GM12872 (cell line): ENCODE measurements around the gene RPP14.

Experiments
- TF ChIP-seq, protein P1 (sequence below): IDR thresholded peaks from 3 replicates; pipeline ENCODE4 v1.5.1; 2011; ENCODE audit warnings: low read depth, mild to moderate bottlenecking, low read length, moderate library complexity; ENCODE audit not compliant: insufficient read depth

Gene RPP14

DNA sequence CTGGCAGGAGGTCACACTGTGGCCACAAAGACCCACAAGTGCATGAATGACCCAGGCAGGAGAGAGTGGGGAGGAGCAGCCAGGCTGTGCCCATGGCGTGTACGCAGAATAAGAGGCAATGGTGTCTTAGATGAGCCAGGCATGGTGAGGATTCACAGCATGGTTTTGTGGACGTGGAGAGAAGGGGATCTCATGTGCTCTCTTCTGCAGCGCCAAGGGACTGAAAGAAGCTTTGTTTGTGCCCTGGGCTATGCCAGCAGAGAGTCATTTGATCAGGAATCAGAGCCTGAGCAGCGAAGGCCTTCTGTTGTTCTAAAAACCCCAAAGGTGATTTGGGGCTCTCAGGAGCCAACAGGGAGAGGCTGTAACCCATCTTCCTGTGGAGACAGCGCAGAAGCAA is 18.7 kb upstream of the RPP14 start:
- TF ChIP-seq, protein P1, sequence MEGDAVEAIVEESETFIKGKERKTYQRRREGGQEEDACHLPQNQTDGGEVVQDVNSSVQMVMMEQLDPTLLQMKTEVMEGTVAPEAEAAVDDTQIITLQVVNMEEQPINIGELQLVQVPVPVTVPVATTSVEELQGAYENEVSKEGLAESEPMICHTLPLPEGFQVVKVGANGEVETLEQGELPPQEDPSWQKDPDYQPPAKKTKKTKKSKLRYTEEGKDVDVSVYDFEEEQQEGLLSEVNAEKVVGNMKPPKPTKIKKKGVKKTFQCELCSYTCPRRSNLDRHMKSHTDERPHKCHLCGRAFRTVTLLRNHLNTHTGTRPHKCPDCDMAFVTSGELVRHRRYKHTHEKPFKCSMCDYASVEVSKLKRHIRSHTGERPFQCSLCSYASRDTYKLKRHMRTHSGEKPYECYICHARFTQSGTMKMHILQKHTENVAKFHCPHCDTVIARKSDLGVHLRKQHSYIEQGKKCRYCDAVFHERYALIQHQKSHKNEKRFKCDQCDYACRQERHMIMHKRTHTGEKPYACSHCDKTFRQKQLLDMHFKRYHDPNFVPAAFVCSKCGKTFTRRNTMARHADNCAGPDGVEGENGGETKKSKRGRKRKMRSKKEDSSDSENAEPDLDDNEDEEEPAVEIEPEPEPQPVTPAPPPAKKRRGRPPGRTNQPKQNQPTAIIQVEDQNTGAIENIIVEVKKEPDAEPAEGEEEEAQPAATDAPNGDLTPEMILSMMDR, result no peak

DNA sequence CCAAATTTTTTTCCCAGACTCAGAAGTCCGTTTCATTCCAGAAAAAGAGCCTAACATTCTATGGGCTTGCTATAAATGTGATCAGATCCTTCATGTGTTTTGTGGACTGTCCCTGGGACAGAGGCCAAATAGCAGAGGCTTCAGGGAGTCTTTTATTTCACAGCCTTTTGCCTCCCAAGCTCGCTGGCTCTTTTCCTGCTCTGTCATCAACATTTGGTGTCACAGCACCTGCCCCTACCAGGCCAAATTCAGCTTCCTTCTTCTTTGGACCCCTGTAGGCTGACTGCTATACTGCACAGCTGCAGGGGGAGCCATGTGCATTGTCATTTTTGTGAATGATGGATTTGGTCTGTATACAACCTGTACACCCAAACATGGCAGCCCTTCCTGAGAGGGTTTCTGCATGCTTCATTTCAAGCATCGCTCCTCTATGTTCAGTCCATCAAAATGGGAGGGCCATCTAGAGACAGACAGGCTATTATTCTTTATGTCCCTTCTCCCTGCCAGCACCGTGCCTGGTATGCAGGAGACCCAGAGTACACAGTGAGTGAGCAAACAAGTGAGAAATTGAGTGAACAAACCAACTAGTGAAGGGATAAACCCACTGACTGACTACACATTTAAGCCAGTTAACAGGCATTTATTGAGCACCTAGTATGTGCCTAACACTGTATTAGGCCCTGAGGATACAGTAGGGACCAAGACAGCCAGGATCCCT is 17.9 kb upstream of the RPP14 start:
- TF ChIP-seq, protein P1, result peak; percentile 44; the same call in 2 of the 3 replicates

DNA sequence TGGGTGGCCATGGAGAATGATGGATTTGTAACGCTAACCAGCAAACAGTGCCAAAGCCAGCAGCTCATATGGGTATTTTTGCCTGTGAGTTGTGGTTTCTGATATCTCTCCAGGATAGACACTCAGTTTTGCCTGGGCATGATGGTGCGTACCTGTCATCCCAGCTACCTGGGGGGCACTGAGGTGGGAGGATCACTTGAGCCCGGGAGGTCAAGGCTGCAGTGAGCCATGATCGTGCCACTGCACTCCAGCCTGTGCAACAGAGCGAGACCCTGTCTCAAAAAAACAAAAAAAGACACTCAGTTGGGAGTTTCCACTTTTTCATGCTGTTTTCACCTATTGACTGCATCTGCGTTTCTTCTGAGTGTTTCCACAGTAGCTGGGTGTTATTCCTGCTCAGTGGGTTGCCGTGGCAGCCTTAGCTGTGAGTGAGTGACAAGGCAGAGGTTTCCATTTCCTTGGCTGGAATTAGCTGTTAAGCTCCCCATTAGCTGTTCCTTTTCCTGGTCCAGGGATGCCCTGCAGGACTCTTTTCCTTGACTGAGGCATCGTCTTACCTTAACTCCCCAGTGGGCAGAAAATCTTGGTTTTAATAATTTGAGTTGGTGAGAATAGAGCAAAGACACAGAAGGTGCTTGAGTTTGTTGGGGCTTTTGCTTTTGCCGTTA is 14.2 kb upstream of the RPP14 start:
- TF ChIP-seq, protein P1, result no peak

DNA sequence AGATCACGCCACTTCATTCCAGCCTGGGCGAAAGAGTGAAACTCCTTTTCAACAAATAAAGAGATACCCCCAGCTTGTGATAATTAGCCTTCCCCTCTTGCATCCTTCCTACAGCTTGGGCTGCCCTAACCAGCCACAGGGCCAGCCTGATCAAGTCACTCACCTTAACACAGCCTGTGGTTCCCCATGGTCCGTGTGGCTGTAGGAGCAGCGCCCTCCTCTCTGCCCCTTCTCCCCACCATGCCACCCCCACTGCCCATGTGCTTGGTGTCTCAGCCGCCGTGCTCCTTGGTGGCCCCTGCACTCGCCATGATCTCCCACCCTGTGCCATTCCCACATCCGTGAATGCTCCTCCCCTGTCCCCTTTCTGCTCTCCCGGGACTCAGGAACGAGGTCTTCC is 13.2 kb upstream of the RPP14 start:
- TF ChIP-seq, protein P1, result no peak

DNA sequence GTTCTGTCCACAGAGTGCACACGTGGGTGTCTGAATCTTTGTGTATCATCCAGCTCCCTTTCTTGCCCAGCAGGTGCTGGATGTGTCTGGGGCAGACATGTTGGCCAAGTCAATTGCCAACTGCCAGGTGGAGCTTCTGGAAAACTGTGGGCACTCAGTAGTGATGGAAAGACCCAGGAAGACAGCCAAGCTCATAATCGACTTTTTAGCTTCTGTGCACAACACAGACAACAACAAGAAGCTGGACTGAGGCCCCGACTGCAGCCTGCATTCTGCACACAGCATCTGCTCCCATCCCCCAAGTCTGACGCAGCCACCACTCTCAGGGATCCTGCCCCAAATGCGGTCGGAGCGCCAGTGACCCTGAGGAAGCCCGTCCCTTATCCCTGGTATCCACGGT is 12.5 kb upstream of the RPP14 start:
- TF ChIP-seq, protein P1, result no peak

DNA sequence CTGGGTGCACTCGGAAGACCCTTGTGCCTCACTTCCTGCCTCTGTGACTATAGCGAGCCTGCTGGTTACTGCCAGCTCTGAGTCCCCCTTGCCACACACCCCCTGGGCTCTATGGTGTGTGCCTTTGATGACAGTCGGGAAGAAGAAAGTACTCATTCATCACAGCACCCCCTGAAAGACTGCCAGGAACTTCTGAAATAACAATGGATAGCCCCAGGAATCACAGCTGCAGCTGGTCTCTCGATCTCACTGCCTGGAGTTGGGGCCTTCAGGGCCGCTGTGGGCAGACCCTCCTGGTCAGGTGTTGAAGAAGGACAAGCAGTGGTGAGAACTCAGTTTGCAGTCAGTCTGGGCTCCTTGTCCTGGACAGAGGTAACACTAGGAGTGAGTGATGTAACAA is 9.8 kb upstream of the RPP14 start:
- TF ChIP-seq, protein P1, result no peak

DNA sequence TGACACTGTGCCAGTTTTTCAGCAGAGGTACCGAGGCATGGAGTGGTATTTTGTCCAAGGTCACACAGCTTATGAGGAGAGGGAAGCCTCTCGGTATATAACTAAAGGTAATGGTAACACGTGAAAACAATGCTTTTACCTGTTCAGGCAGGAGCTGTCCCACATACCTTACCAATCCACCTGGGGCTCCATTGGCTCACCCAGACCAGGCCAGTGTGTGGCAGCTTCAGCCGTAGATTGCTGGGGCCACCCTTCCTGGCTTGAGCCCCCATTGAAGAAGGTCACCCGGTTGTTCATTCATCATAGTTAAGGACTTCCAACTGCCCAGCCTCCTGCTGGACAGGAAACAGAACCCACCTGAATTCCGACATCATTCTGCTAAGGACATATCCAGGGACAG is 9.2 kb upstream of the RPP14 start:
- TF ChIP-seq, protein P1, result no peak
